HL-60/S4 treated with retinoic acid at 250 ng/mL for 4 days and 3 days (cell line): Measurements from ENCODE around the gene RAD51B.

Source experiments
- in situ Hi-C: fragments of 300-500 bp; cut with MboI; formaldehyde crosslinking; loops from 2 replicates; pipeline ENCODE4 v1.7.0; 2022; ENCODE audit warnings: low sequenced_read_pairs

The RAD51B gene

DNA sequence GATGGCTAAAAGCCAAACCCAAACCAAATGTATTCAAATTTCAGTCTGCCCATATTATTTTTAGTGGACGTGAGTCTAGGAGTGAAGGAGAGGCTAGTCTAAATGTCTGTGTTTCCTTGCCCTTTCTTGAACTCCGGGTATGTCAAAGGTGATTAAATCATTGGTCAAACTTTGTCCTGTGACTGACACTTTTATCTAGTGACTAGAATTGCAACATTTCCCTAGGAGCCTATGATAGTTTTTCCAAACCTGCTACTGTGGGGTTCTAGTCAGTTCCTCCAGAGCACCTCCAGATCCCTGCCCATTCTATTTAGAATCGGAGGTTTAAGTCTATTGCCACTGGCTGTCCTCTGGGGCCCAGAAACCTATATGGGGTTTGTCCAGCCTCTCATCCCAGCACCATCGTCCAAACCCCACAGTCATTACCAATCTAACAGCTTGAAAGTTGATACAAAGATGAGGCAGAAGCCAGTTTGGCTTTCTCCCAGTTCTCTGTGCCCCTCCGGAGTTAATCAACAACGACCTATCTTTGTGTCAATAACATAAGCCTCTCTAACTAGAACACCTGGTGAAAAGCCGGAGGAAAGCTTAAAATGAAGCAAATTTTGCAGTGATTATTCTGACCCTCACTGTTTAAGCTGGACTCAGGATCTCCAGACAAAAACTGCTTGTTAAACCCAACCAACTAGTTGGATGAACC lies 666.6 kb downstream of the RAD51B start:
- in situ Hi-C loops = no loop called here

DNA sequence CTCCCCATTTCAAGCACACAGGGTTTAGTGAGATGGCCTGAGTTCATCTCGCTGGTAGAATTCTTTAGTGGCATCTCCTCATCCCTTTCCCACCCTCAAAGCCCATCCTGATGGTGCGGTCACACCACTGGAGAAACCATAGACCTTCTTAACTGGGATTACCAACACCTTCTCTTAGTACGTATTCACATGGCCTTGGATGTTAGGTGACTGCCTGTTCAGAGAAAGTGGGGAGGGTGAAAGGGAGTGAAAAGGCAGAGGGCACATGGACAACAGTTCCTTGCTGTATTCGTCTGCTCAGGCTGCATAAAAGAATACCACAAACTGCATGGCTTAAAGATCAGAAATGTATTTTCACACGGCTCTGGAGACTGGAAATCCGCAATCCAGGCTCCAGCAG lies 667.2 kb downstream of the RAD51B start:
- in situ Hi-C loops = no loop called here

DNA sequence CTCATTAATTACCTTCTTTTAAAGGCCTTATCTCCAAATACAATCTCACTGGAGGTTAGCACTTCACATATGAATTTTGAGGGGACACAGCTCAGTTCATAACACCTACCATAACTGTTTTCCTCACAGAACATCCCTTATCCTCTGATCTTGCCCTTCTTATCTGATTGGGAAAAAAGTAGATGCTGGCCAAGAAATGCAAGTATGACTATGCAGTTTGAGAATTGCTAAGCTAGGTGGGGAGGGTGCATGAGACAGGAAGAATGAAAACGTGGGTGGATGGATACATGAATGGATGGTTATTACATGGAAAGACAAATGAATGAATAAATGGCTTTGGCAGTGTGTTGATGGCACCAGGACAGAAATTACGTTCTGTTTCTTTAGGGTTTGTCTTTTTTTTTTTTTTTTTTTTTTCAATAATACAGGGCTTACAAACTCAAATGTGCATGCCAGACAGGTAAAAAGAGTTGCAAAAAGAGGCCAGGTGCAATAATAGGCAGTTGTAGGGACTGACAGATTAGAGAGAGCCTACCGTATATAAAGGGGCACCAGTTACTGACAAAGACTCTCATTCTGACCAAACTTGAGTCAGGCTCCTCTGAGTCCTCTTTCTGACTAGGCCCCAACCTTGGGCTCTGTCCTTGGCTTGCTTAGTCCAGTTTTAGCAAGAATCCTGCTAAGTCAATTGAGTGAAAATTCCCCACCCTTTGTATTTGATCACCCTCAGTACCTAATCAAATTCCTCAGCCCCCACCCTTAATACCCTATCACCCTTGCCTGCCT lies 668.4 kb downstream of the RAD51B start:
- in situ Hi-C loops = no loop called here

DNA sequence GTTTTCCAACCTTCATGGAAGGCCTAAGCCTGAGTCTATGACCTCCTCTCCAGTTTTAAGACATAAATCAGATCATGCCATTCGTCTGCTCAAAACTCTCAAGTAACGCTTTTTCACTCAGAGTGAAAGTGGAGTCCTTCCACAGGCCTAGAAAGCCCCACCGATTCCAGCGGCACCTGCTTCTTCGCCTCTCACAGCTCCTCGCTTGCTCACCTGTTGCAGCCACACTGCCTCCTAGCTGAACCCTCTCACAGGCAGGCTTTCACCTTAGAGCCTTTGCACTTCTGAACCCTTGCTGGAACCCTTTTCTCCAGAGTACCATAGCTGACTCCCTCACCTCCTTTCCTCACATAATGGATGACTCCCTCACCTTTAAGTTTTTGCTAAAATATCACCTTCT lies 672.2 kb downstream of the RAD51B start:
- in situ Hi-C loops = no loop called here

DNA sequence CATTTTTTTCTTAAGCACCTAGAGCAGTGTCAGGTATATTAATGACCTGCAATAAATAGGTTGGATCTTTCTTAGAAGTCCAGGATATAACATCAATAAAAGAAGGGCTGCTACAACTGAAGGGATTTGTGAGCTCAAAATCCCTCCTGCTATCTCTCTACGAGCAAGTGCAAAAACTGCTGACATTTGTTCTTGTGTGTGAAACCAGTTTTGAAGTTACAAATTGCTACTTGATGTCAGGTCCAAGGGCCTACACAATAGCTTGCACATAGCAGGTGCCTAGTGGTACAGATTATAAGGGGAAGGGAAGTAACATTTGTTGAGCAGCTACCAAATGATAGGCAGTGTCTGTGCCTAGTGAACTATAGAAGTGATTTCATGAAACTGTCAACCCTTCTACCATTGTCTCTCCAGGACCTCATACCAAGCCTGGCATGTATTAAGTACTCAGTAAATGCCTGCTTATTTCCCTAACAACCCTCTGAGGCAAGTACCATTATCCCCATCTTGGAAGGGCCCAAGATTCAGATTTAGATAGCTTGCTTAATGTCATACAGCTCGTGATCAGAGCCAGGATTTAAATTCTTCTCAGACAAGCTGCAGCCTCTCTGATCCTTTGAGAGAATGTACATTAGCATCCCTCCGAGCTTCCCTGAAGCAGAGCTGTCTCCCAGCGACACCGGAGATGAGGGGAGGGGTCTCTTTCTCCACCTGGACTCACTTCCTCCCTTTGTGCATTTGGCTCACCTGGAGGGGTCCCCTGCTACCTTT lies 673.0 kb downstream of the RAD51B start:
- in situ Hi-C loops = no loop called here

DNA sequence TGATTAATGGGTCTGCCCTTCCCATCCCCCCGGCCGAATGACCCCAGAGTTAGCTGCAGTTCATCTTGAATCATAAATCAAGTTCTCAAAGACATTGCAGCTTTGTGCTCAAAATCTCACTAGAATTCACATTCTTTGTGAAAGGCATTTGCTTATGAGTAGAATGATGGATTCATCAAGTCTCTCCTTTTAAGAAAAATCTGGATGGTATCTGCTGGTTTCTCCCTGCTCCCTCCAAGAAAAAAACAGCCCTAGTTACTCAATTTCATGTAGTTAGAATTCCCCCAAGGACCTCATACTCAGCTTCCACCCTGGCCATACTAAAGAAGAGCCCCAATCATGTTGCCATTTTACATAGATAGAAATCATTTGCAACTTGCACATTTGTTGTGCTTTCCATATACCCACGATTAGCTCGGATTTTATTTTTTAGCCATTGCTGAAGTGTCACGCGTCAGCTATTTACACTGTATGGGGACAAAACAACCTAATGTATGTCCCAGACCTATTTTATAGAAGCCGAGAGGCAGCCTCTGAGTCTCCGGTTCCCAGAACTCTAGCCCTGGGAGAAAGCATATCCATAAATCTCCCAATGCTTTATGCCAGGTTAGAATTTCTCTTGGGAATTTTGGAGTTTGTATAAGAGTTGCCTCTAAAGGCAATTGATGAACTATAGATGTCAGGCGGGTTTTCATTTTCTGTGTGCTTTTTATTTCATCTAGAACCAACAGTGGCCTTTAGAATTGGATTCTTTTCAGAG lies 673.8 kb downstream of the RAD51B start:
- in situ Hi-C loops = no loop called here

DNA sequence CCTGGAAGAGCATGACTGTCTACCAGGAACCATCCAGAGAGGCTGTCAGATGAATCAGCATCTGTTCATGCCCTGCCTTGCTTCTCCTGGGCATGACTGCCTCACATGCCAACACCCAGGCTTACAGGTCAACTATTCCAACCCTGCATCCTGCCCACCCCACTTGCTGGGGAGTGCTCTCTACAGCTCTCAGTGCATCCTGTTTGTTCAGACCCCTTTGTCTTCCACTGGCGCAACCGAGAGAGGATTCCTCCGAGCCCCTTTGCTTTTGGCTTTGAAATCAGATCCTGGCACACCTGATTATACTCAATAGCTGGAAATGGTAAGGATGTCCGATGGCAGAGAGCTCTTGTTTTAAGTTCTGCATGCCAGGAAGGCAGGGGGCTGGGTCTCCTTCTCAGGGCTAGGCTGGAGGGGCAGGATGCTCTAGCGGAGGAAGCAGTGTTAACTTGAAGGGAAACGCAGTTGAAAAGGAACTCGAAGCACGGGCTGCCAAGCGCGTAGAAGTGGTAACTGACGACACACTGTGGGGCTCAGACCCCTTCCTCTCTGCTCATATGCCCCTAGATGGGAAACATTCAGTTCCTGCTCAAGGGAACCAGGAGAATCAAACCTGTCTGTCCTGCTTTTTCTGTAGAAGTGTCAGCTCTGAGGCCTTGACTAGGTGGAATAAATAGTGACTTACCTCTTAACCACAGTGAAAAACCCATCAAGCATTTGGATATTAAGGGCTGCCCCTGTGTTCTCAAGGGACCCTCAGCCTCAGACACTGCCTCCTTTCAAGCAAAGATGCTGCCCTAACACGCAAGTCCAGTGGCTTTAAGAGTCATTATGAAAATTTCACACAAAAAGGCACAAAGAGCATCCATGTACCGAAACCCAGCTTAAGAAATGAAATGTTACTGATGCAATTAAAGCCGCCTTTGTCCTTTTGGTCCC lies 675.8 kb downstream of the RAD51B start:
- in situ Hi-C loops = no loop called here

DNA sequence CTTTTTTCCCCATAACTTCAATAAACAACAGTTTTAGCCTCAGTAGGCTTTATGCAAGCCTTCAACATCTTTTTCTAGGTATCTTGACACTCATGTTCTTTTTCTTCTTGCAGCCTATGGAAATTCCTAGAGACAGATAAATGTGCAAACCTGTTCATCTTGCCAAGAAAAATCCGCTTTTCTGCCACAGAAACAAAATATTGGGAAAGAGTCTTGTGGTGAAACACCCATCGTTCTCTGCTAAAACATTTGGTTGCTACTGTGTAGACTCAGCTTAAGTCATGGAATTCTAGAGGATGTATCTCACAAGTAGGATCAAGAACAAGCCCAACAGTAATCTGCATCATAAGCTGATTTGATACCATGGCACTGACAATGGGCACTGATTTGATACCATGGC lies 677.4 kb downstream of the RAD51B start:
- in situ Hi-C loops = no loop called here

DNA sequence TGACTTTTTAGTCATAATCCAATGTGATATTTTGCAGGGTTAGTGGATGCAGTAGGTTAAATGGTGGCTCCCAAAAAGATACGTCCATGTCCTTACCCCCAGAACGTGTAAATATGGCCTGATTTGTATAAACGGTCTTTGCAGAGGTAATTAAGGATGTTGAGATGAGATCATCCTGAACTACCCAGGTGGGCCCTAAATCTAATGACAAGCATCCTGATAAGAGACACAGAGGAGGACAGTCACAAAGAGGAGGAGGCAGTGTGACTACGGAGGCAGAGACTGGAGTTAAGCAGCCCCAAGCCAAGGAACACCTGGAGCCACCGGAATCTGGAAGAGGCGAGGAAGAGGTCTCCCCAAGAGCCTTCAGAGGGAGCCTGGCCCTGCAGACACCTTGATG lies 679.9 kb downstream of the RAD51B start:
- in situ Hi-C loops = no loop called here

DNA sequence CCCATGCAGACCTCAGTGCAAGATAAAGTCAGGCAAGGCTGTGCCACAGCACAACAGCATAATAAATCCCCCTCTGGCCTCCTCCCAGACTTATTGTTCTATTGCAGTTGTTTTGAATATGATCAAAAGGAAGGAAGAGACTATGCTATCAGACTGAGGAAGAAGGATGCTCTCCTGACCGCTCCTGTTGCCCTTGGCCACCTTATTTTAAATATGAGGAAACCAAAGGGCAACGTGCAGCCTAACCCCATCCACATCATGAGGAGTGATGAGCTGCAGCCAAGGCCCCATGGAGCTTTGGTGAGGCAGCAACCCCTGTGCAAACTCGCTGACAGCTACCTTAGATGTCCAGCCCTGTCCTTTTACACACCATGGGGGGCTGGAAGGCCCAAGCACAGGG lies 681.6 kb downstream of the RAD51B start:
- in situ Hi-C loops = no loop called here

DNA sequence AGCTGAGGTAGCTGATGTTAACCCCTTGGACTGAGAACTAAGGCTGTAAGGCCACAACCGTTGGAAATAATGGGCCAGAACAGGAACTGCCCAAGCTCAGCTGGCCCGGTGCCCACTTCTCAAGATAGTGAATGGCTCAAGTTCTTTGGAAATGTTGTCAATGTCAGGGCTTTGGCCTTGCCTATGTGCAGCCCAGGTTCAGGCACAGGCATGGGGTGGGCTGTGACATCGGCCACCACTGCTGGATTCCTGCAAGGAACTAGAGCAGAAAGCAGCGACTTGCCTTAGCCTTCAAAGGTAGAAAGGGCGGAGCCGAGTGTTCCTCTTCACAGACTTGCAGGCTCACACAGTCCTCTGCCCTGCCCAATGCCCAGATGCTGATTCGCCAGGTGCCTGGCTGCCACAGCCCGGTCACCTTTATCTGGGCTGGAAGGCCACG lies 682.1 kb downstream of the RAD51B start:
- in situ Hi-C loops = no loop called here

DNA sequence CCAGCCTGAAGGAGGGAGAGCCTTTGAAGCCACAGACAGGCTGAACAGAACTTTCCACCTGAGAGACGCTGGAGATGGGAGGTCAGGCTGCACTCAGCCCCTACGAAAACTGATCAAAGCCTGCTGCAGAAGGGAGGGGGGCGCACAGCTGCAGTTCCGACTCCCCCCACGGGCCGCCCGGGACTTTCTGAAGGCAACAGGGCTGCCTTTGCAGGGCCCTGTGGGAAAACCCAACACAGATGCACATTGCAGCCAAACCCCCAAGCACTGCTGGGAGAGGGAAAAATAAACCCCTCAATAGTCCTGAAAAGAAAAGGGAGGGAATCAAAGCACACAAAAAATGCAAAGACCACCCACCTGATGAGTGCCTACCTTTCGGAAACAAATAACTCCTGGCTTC lies 682.7 kb downstream of the RAD51B start:
- in situ Hi-C loops = no loop called here

DNA sequence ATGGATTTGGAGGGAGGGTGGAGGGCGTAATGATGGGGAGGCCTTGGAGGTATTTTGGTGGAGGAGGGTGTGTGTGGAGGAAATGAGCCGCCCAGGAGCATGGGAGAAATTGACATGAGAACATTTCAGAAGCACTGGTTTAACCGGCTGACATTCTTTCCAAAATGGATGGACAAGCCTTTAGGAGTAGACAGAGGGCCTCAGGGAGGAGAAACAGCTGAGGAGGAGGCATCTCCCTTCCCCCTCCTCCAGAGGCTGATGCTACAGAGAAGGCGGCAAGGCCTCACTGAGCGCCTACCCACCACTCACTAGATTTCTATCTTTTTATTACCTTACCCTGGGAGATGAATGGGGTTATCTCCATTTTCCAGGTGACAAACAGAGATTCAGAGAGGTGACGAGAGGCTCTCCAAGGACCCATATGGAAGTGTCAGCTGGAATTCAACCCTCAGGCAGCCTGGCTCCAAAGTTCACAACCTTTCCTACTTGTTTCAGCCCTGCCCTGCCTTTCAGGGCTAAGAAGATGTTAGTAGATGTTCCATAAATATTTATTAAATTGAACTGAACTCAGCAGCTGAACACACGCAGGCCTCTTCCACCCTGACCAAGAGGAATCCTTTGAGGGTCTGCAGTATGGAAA lies 683.7 kb downstream of the RAD51B start:
- in situ Hi-C loops = no loop called here

DNA sequence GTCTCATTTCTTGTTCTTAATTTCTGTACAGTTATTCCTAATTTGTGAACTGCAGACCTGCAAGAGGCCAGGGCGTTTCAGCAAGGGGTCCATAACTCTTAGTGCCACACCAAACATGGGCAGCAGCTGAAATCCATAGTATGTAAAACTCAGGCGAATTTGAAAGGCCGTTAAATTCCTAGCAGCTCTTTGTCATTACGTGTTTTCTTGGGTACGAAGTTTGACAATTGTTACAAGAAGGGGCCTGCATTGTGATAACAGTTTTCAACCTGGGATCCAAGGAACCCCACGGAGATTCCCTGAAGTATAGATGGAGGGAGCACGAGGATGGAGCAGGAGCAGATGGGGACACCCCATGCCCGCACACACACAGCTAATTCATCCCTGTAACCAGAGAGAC lies 685.3 kb downstream of the RAD51B start:
- in situ Hi-C loops = no loop called here

DNA sequence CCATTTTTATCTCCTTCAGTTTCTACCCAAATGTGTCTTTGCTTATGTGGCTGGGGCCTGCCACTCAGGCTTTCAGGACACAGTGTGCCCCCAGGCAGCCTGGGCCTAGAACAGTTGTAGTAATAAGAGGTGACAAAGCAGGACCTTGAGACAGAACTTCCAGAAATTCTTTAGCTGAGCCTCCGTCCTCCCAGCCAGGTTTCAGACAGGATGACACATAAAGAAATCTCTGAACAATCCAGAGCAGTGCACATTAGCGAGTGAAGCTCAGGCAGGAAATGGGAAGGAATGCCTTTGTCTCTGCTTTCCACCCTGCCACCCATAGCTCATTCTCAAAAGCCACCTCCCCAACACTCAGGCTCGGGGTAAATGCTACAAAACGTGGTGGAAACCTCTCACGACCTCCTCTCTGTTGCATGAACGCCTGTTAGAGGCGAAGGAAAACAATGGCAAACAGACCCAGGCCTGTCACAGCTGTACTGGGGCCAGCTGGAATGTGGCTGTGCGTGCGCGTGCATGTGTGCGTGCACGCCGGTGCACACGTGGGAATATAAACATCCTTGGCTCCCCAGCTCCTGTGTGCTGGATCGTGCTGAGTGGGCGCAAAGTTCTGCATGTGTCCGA lies 686.6 kb downstream of the RAD51B start:
- in situ Hi-C loops = no loop called here

DNA sequence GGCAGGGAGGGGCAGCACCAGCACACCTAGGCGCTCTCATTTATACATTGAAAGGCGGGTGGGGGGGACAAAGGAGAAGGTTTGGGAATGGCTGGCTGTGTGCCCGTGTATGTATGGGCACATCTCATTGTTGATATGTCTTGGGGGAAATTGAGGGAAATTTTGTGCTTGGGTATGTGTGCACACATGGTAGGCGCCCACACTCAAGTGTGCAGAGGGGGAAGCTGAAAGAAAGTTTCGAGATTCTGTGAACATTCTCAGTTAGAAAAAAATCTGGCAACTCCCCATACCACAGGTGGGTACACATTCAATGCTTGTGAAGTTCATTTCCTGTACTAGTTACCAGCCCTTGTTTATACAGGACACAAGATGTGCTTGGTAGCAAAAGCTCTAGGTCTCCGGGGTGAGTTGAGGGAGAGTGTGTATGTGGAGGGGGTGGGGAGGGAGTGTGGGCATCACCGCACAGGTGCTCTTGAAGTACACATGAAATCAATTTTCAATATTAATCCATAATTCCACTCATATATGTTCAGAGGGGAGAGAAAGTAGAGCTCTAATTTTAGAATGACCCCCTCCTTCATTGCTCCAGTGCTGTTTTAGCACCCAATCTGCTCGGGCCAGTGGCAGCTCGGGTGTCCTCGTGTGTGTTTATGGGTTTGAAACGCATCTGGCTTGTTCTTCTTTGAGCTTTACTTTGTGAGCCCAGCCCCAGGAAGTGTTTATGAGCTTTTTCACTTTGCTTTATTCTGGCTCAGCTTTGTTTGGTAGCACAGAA lies 687.3 kb downstream of the RAD51B start:
- in situ Hi-C loops = no loop called here

DNA sequence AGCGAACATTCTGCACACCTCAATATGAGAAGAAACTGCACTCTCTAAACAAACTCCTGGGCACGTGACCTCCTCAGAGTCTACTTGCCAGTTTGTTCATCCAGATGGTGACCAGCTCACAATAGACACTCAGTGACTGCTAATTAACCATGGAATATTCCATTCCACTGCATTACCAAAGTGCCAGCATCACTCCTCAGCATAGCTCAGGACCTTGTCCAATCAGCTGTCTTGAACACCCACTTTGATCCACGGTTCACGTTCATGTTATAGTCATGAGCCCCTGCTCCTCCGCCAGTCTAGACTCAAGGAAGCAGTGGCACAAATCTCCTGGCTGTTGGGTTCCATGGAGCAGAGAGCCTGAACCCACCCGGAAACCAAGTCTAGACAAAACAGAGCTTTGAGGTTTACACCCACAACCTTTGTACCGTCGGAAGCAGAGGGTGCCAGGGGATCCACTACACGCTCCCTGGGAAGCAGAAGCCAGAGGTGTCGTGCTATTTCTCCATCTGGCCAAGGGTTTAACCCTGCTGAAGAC lies 688.0 kb downstream of the RAD51B start:
- in situ Hi-C loops = no loop called here

DNA sequence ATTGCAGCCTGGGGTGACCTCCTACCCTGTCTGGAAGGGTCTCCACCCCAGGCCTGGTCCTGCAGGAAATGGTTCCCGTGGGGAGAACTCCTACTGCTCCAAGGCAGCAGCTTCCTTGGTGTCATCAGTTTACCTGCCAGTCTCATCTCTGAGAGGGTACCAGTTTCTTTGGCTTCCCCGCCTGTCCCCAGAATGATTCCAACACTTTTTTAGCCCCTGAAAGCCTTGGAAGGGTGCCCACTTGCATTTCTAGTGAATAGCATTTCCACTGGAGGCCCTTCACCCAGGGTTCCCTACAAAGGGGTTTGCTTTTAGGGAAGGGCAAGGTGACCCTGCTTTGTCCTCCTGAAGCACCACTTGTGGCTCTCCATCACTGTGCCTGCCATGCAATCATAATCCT lies 689.0 kb downstream of the RAD51B start:
- in situ Hi-C loops = no loop called here
